DOHH2 (cell line): Measurements from ENCODE around the gene SUPT3H.

Experiments
- H3F3A ChIP-seq: fragments of 200-600 bp; sonication (generic), shearing (Covaris generic); 2 replicates; pipeline ENCODE4 v1.6.0; 2016; ENCODE audit warnings: antibody characterized with exemption, mild to moderate bottlenecking; ENCODE audit not compliant: control insufficient read depth, insufficient read depth
- H3K27ac ChIP-seq: fragments of 200-600 bp; sonication (generic); 2 replicates; pipeline ENCODE4 v1.5.1; 2014; ENCODE audit warnings: low read depth, mild to moderate bottlenecking, low read length, moderate library complexity
- H3K27me3 ChIP-seq: fragments of 200-600 bp; sonication (generic); 2 replicates; pipeline ENCODE4 v1.6.1; 2014; ENCODE audit warnings: mild to moderate bottlenecking, low read length, mixed read lengths; ENCODE audit not compliant: control insufficient read depth
- H3K36me3 ChIP-seq: fragments of 200-600 bp; sonication (generic); 2 replicates; pipeline ENCODE4 v1.6.1; 2014; ENCODE audit warnings: mild to moderate bottlenecking, low read length, moderate library complexity, mixed read lengths; ENCODE audit not compliant: control insufficient read depth
- H3K4me1 ChIP-seq: fragments of 200-600 bp; sonication (generic); 2 replicates; pipeline ENCODE4 v1.6.1; 2014; ENCODE audit warnings: mild to moderate bottlenecking, low read length, mixed read lengths; ENCODE audit not compliant: control insufficient read depth
- H3K4me2 ChIP-seq: fragments of 200-600 bp; sonication (generic); 2 replicates; pipeline ENCODE4 v1.6.0; 2014; ENCODE audit warnings: mild to moderate bottlenecking, low read length, moderate library complexity
- H3K4me3 ChIP-seq: fragments of 200-600 bp; sonication (generic); 2 replicates; pipeline ENCODE4 v1.5.1; 2014; ENCODE audit warnings: mild to moderate bottlenecking, low read length, mixed read lengths
- H3K79me2 ChIP-seq: fragments of 200-600 bp; sonication (generic); 2 replicates; pipeline ENCODE4 v1.6.1; 2014; ENCODE audit warnings: mild to moderate bottlenecking, low read length, mixed read lengths; ENCODE audit not compliant: control insufficient read depth
- H3K9me2 ChIP-seq: fragments of 200-600 bp; sonication (generic); replicated peaks from 2 replicates; pipeline ENCODE4 v1.6.1; 2014; ENCODE audit warnings: mild to moderate bottlenecking, low read length, mixed read lengths; ENCODE audit not compliant: control insufficient read depth
- H3K9me3 ChIP-seq: fragments of 200-600 bp; sonication (generic); 2 replicates; pipeline ENCODE4 v1.6.1; 2014; ENCODE audit warnings: antibody characterized with exemption, low read length, mixed read lengths; ENCODE audit not compliant: control insufficient read depth, insufficient read depth
- H4K20me1 ChIP-seq: fragments of 200-600 bp; sonication (generic); 2 replicates; pipeline ENCODE4 v1.6.0; 2014; ENCODE audit warnings: low read depth, mild to moderate bottlenecking, antibody characterized with exemption, low read length, moderate library complexity; ENCODE audit not compliant: control insufficient read depth, insufficient read depth
- CTCF ChIP-seq: fragments of 200-600 bp; sonication (generic); IDR thresholded peaks from one replicate; pipeline ENCODE4 v1.5.1; 2014; ENCODE audit warnings: antibody characterized with exemption, mild to moderate bottlenecking, low read depth, low read length; ENCODE audit not compliant: poor library complexity, severe bottlenecking
- EZH2phosphoT487 ChIP-seq: fragments of 200-600 bp; sonication (generic); IDR thresholded peaks from 2 replicates; pipeline ENCODE4 v1.6.1; 2017; ENCODE audit warnings: borderline replicate concordance, mild to moderate bottlenecking, antibody characterized with exemption, low read length, moderate library complexity, mixed read lengths

Gene SUPT3H

GRCh38 chr6:44955145-44955544, 422.6 kb downstream of the SUPT3H start:
- H3K9me2 ChIP-seq, result no peaks in the 10 kb centered on the region
- H3F3A ChIP-seq, result no peaks in the 10 kb centered on the region
- H3K4me2 ChIP-seq, result no peak overlapping the region
- no peaks in the 10 kb centered on the region for H3K36me3 ChIP-seq
- no peaks in the 10 kb centered on the region for H3K4me1 ChIP-seq
- no peak overlapping the region for H3K27ac ChIP-seq
- H3K9me3 ChIP-seq, result no peaks in the 10 kb centered on the region
- no peak overlapping the region for H3K4me3 ChIP-seq
- no peaks in the 10 kb centered on the region for H3K27me3 ChIP-seq
- TF ChIP-seq EZH2phosphoT487, result no peak
- H4K20me1 ChIP-seq, result no peaks in the 10 kb centered on the region
- H3K79me2 ChIP-seq, result no peaks in the 10 kb centered on the region

- no peaks in the 10 kb centered on the region for H3K27me3 ChIP-seq
- H3K9me3 ChIP-seq, result no peaks in the 10 kb centered on the region
- no peaks in the 10 kb centered on the region for H3K79me2 ChIP-seq
- H3K4me1 ChIP-seq, result no peaks in the 10 kb centered on the region
- no peak overlapping the region for H3K27ac ChIP-seq
- H3F3A ChIP-seq, result no peaks in the 10 kb centered on the region
- TF ChIP-seq EZH2phosphoT487 (no peak), CTCF (no peak)
- no peaks in the 10 kb centered on the region for H3K9me2 ChIP-seq
- no peak overlapping the region for H3K4me2 ChIP-seq
- H3K4me3 ChIP-seq, result no peak overlapping the region
- no peaks in the 10 kb centered on the region for H4K20me1 ChIP-seq
- no peaks in the 10 kb centered on the region for H3K36me3 ChIP-seq
Observed at GRCh38 chr6:44954281-44954680, 423.5 kb downstream of the SUPT3H start.

GRCh38 chr6:44951253-44951747, 426.4 kb downstream of the SUPT3H start:
- Histone ChIP-seq H3K9me2 (no peaks in the 10 kb centered on the region), H3K4me3 (no peak overlapping the region), H3F3A (no peaks in the 10 kb centered on the region), H3K4me2 (no peak overlapping the region), H3K9me3 (no peaks in the 10 kb centered on the region), H4K20me1 (no peaks in the 10 kb centered on the region), H3K4me1 (no peaks in the 10 kb centered on the region), H3K27ac (no peak overlapping the region), H3K27me3 (no peaks in the 10 kb centered on the region), H3K36me3 (no peaks in the 10 kb centered on the region), H3K79me2 (no peaks in the 10 kb centered on the region)
- TF ChIP-seq EZH2phosphoT487, result no peak
- no peak for TF ChIP-seq CTCF

- Histone ChIP-seq H3K36me3 (no peaks in the 10 kb centered on the region), H3K9me3 (no peaks in the 10 kb centered on the region), H3F3A (no peaks in the 10 kb centered on the region), H3K4me3 (no peak overlapping the region), H3K27ac (no peak overlapping the region), H3K79me2 (no peaks in the 10 kb centered on the region), H3K27me3 (no peaks in the 10 kb centered on the region), H3K4me1 (no peaks in the 10 kb centered on the region), H3K4me2 (no peak overlapping the region), H3K9me2 (no peaks in the 10 kb centered on the region), H4K20me1 (no peaks in the 10 kb centered on the region)
- TF ChIP-seq EZH2phosphoT487, result no peak
- no peak for TF ChIP-seq CTCF
Observed at GRCh38 chr6:44949596-44950201, 428.0 kb downstream of the SUPT3H start.
